H1 (cell line): ENCODE data around the gene ACKR3.
A peak's percentile ranks its signal among the peaks of the same experiment; 100 is the strongest.

Experiments
- BACH1 ChIP-seq: IDR thresholded peaks from 2 replicates; pipeline ENCODE4 v1.6.1; 2012; ENCODE audit warnings: low read length, improper control_type of control experiment
- BRCA1 ChIP-seq: IDR thresholded peaks from 2 replicates; pipeline ENCODE4 v1.6.1; 2012; ENCODE audit warnings: low read depth, low read length, improper control_type of control experiment
- CHD2 ChIP-seq: IDR thresholded peaks from 2 replicates; pipeline ENCODE4 v1.6.1; 2012; ENCODE audit warnings: low read length, improper control_type of control experiment
- EGR1 ChIP-seq: IDR thresholded peaks from 2 replicates; pipeline ENCODE4 v1.6.1; 2011; ENCODE audit warnings: low read depth, low read length, borderline replicate concordance
- EP300 ChIP-seq, 2 experiments: IDR thresholded peaks; 1 replicate in 1 of 2; 2 replicates in 1 of 2; pipeline ENCODE4 v1.6.1; 2011 to 2012; ENCODE audit warnings: low read depth in 2 of 2, low read length in 2 of 2, mild to moderate bottlenecking in 2 of 2, borderline replicate concordance in 1 of 2, inconsistent platforms in 1 of 2, moderate library complexity in 1 of 2
- EZH2 ChIP-seq: fragments of 200-600 bp; sonication (generic); IDR thresholded peaks from 2 replicates; pipeline ENCODE4 v1.7.1; 2012; ENCODE audit warnings: low read depth, mild to moderate bottlenecking, moderate library complexity, low read length, inconsistent platforms; ENCODE audit not compliant: severe bottlenecking
- FOSL1 ChIP-seq: IDR thresholded peaks from 2 replicates; pipeline ENCODE4 v1.6.1; 2011; ENCODE audit warnings: mild to moderate bottlenecking, low read depth, low read length, moderate library complexity; ENCODE audit not compliant: insufficient read depth
- JUN ChIP-seq: IDR thresholded peaks from 2 replicates; pipeline ENCODE4 v1.6.1; 2011; ENCODE audit warnings: low read depth, mild to moderate bottlenecking, improper control_type of control experiment, low read length
- RXRA ChIP-seq: IDR thresholded peaks from 2 replicates; pipeline ENCODE4 v1.6.1; 2011; ENCODE audit warnings: low read depth, mild to moderate bottlenecking, low read length, moderate library complexity; ENCODE audit not compliant: insufficient read depth
- SP4 ChIP-seq: IDR thresholded peaks from 2 replicates; pipeline ENCODE4 v1.6.1; 2012; ENCODE audit warnings: low read length, inconsistent platforms
- YY1 ChIP-seq: IDR thresholded peaks from 2 replicates; pipeline ENCODE4 v1.6.1; 2011; ENCODE audit warnings: low read depth, mild to moderate bottlenecking, low read length
- ZNF274 ChIP-seq: IDR thresholded peaks from 2 replicates; pipeline ENCODE4 v1.7.0; 2012; ENCODE audit warnings: low read length, borderline replicate concordance; ENCODE audit errors: extremely low read depth
- TF ChIP-seq, protein P1 (sequence below), 3 experiments: IDR thresholded peaks; 1 replicate in 2 of 3; 2 replicates in 1 of 3; pipeline versions ENCODE4 v1.5.1 to v1.6.1; 2011; ENCODE audit warnings: low read length in 3 of 3, mild to moderate bottlenecking in 3 of 3, inconsistent platforms in 2 of 3, low read depth in 1 of 3, moderate library complexity in 1 of 3; ENCODE audit not compliant: insufficient read depth in 1 of 3; ENCODE audit errors: control extremely low read depth in 1 of 3

DNA sequence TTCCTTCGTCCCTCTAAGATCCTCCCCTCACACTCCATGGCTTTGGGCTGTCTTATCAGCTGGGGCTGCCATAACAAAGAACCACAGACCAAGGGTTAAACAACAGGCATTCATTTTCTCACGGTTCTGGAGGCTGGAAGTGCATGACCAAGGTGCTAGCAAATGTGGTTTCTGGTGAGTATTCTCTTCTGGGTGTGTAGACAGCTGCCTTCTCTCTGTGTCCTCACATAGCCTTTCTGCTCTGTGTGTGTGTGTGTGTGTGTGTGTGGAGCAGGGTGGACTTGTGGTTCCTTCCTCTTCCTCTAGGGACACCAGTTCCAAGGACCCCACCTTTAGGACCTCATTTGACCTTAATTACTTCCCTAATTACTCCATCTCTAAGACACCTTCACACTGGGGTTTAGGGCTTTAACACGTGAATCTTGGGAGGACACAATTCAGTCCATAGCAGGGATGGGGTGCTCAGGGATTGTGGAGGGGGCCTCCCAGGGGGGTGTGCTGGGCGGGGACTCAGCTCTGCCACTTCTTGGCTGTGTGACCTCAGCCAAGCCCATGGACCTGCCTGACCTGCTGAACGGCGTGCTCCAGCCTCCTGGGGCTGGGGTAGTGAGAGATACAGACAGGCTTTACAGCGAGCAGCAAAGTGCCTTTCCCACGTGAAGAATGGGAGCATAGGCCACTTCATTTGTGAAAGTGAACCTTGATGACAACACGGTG, 38.0 kb downstream of the ACKR3 start:
- TF ChIP-seq RXRA, result no peak
- TF ChIP-seq, protein P1, sequence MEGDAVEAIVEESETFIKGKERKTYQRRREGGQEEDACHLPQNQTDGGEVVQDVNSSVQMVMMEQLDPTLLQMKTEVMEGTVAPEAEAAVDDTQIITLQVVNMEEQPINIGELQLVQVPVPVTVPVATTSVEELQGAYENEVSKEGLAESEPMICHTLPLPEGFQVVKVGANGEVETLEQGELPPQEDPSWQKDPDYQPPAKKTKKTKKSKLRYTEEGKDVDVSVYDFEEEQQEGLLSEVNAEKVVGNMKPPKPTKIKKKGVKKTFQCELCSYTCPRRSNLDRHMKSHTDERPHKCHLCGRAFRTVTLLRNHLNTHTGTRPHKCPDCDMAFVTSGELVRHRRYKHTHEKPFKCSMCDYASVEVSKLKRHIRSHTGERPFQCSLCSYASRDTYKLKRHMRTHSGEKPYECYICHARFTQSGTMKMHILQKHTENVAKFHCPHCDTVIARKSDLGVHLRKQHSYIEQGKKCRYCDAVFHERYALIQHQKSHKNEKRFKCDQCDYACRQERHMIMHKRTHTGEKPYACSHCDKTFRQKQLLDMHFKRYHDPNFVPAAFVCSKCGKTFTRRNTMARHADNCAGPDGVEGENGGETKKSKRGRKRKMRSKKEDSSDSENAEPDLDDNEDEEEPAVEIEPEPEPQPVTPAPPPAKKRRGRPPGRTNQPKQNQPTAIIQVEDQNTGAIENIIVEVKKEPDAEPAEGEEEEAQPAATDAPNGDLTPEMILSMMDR (IDR thresholded peaks at IDR 0.05; ENCODE audit: control extremely low read depth in 1 of 3, insufficient read depth in 1 of 3, low read depth in 1 of 3, low read length in 3 of 3), result peak; percentile 7 to 36 (median 15); a peak in 3 of 4 replicates
- TF ChIP-seq ZNF274, result no peak
- no peak for TF ChIP-seq EP300 (IDR thresholded peaks at IDR 0.05; ENCODE audit: borderline replicate concordance in 1 of 2, low read depth in 2 of 2, low read length in 2 of 2)
- TF ChIP-seq BACH1, result no peak
- no peak for TF ChIP-seq BRCA1
- no peak for TF ChIP-seq EZH2
- no peak for TF ChIP-seq CHD2
- no peak for TF ChIP-seq FOSL1
- TF ChIP-seq SP4, result no peak
- TF ChIP-seq JUN, result no peak
- no peak for TF ChIP-seq EGR1
- no peak for TF ChIP-seq YY1
